Measurements from ENCODE around the gene MICAL3.

Gene MICAL3

DNA sequence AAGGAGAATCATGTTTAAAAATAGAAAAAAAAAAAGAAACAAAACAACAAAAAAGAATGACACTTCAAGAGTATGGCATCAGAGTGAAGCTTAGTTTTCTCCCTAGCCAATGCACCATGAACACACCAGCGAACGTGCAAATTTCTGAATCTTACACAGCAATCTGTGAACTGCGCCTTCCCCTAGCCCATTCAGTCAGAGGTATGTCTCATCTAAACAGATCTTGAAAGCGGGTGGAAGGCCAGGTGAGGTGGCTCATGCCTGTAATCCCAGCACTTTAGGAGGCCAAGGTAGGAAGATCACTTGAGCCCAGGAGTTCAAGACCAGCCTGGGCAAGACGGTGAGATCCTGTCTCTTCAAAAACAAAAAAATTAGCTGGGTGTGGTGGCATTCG is 113.1 kb downstream of the MICAL3 start:
- DNase-seq = no peak

DNA sequence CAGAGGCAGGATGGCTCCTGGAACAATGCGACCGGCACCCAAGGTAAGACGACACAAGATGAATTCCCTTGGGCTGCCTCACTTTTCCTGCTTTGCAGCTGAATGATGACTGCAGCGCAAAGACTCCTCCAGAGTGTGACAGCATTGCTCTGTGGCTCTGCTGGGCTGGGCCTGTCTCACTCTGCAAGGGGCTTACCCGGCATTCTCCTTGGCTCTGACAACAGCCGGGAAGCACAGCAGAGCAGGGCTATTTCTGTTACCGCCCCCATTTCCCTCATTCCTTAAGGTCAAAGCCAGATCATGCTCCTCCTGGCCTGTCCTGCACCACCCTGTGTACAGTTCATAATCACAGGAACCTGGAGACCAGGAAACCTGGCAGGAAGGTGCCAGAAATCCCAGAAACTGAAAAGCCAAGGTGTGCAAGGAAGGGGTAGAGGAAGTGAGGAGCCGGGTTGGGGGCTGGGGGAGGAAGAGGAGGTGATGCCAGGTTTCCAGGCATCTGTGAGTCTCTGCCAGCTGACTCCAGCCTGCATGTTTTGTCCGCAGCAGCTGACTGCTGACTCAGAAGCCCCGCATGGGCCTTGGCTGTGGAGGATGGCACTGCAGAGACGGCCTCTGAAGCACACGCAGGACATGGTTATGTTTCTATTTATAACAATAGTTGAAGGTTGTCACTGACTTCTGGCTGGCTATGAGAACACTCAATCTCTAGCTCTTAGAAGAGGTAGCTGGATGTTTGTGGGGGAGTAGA is 113.6 kb downstream of the MICAL3 start:
- DNase-seq = no peak

DNA sequence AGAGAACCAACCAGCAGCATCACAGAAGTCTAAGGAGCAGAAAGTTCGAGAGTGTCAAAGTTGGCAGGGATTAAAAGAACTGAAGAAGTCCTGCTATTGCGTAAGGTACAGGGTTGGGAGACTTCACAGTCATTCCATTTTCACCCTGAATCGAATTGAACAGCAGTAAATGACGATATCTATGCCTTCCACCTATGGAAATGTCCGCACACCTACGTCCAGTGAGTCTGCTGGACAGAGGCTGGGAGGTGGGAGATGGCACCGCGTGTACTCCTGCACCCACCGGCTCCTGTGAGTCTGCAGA is 116.7 kb downstream of the MICAL3 start:
- DNase-seq = no peak

DNA sequence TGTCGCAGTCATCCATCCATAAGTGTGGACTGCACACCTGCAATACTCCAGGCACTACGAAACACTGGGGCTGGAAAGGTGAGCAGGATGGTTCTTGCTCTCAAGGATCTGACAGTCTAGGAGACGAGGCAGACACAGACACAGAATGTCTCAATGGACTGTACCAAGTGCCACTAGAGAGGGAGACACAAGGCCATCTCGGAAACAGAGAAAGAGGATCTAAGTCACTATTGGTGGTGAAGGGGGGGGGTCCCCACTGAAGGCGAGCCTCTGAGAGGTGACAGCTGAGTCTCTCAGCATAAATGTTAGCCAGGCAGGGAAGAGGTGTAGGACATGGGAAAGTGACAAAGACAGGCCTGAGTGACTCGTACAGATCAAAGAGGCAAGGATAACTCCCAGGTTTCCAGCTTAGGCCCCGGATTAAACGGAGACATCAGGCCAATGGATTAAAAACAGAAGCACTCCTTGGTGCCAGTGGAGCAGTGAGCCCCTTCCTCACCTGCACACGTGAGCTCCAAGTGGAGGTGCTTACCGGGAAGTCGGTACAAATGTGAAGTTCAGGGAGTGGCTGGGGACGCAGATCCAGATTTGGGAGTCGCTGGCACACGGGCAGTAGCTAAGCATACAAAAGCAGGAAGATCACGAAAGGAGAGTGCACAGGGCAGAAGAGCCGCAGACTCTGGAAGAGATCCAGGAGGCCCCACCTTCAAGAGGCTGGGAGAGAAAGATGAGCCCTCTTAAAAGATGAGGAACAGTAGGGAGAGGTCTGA is 117.2 kb downstream of the MICAL3 start:
- DNase-seq = no peak

DNA sequence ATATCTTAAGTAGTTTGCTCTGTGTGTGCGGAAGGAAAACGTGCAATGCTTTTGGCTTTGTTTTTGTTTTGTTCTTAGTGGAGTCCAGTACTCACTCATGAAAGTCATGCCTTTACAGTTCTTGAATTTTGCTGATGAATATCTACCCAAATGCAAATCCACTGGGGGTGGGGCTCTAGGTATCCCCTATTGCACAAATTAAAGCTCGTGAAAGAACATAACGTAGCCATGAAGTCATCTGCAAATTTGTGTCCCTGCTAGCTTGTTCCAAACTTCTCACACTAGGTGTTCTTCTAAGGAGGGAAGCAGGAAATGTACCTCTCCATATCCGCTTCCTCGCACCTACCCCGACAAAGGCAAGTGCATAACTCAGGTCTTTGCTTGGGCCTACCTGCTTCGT is 118.9 kb downstream of the MICAL3 start:
- DNase-seq = no peak

DNA sequence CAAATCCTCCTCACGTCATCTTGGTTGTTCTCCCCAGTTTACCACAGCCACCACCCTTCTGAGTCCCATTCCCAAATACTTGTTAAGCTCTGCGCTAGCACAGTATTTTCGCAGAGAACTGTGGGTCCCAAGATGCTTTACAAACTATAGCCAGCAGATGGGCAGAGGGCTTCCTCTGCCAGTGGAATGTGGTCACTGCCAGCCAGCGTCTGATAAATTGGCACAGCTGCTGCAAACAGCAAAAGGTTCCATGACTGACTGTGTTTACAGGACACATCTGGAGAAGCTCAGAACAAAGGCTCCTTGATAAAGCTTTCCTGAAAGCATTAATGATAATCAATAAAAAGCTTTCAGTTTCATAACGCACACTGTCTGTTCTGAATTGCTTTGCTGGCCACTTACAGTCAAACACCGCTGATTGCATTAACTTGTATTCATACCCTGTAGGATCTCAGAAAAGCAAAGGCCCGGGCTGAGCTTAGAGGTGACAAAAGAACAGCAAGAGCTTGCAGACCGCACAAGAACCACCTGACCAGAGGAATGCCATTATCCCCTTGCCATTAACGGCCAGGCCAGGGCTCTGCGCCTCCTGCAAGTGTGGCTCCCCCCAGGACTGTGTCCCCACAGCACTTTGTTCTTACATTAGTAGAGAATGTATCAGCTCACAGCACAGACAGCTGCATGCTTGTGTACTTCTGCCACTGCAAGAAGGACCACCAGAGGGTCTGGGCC is 120.6 kb downstream of the MICAL3 start:
- DNase-seq = no peak

DNA sequence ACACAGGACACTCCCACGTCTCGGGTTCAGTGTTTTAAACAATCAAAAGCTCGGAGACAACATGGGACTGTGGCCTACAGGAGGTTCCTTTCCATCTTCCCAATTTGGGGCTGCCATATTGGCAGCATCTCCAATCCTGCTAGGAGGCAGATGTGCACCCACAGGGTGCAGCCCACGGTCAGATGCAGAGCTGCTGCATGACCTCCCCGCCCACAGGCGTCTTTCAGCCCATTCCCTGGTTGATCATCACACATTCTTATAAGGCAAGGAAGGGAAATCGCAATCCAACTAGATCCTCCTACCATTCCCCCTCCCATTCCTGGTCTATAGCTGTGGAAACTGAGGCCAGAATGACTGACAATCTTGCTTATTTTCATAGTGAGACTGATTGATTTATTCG is 121.4 kb downstream of the MICAL3 start:
- DNase-seq = no peak

DNA sequence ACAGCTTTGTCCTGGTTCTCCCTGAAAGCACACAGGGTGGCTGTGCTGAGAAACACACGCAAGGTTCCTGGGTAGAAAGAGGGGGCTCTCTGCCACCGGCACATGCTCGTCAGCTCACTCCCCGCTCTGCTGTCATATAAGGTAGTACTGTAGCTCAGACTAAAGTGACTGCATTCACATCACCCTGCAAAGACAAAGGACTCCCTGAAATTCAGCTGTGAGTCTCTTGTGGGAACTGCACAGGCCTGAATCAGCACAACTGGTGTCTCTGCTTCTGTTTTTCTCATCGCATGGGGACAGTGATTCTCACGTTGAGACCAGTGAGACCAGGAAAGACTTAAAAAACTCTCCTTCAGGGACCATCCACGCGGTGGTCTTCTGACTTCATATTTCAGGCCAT is 126.0 kb downstream of the MICAL3 start:
- no peak for DNase-seq

DNA sequence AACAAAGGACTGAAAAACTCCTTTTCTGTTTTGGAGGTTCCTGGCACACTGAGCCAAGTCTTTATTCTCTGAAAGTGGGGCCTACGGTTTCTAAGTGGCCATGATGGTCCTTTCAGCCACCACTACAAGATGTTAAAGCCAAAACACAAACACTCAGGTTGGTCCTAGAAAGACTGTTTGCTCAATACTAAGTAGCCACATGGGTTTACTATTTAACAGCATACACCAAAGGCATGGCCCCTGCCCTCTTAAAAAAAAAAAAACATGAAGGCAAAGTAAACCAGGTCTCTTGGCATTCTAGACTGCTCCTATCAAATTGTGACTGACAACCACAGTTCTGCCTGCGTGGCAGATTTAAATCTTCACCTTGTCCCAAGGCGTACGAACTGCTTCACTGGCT is 126.5 kb downstream of the MICAL3 start:
- no peak for DNase-seq

DNA sequence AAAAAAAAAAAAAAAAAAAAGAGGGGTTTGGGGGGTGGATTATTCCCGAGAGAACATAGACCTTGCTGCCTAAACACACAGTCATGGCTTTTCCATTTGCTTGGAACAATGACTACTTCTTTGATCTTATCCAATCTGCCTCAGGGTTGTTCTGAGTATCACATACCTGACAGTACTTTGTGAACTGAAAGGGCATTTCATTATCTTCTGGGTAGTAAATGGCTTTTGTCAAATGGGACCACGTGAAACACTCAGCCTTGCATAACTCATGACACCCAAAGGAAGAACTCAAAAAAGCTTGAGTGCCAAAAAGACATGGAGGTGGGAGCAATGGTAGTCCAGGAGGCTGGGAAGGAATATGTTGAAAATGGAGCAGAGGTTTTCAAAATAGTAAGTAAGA is 126.9 kb downstream of the MICAL3 start:
- DNase-seq = no peak

DNA sequence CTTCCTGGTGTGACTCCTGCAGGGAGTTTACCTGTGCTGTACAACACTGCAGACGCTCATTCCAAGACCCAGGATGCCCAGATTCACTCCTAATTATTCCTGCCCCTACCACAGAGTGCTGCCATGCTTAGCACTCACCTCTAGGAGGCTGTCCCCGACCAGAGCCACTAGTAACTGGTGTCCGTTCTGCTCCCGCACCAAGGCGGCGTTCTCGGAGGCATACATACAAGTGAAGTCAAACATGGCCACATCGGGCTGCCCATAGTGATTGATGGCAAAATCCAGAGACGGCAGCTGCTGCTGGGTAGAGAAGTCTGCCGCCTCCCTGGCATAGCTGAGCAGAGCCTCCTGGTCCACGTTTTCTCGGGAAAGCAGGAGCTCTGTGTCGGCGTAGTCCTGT is 127.8 kb downstream of the MICAL3 start:
- DNase-seq = no peak

DNA sequence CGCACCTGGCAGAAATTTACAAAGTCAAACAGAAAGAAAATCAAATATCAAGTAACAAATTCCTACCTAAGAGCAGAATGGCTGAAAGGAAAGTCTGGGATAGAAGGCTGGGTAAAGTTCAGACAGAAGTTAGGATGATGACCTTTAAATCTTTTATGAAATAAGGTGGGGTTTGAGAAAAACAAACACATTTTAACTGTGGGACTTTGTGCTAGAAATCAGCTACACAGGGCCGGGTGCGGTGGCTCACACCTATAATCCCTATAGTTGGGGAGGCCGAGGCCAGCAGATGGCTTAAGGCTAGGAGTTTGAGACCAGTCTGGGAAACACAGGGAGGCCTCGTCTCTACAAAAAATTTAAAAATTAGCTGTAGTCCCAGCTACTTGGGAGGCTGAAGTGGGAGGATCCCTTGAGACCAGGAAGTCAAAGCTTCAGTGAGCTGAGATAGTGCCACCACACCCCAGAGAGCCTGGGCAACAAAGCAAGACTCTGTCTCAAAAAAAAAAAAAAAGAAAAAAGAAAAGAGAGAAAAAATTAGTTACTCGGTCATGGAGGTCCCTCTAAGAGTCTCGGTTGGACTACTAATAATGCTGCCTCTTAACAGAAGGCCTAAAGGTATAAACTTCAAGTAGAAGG is 130.3 kb downstream of the MICAL3 start:
- no peak for DNase-seq

DNA sequence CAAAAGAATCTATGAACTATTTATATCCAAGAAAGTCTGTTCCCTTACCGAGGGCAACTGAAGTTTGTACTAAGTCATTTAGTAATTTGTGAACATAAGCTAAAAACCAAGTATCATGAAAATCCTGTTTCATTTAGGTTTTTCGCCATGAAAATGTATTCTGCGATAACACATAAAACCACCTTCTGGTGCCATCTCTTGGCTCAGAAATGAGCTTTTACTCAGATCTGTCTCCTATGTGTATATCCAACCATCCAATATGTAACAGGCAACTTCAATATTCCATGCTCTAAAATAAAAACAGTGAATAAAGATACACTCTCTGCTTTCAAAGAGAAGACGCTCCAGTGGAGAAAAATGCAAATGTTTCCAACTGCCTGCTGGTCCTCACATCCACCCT is 132.0 kb downstream of the MICAL3 start:
- DNase-seq = no peak

DNA sequence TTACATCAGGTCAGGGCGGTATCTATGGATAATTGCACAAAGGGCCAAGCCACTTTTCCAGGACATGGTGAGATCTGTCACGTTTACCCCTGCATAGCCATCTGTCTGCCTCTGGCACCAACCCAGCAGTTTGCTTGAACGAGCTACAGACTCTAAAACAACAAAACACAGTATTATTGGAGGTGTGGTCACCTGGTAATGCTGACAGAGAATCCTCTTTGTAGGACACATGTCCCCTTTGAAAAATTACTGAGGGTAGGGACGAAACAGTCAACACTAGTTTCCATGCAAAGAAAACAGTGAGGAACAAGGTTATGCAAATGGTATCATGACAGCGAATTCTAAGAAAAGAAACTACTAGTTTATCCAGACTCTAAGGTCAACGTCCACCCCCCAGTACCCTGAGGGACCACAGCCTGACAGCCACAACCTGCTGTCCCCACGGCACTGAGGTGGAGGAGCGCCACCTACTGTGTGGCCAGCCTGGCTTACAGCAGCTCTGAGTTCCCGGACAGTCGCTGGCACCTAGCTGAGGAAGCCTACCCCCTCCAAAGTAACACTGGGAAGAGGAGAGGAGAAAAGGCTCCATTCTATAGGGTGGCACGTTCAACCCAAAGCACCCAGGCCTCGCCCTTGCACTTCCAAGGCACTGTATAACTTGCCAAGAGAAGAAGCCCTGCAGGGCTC is 132.7 kb downstream of the MICAL3 start:
- DNase-seq = no peak

DNA sequence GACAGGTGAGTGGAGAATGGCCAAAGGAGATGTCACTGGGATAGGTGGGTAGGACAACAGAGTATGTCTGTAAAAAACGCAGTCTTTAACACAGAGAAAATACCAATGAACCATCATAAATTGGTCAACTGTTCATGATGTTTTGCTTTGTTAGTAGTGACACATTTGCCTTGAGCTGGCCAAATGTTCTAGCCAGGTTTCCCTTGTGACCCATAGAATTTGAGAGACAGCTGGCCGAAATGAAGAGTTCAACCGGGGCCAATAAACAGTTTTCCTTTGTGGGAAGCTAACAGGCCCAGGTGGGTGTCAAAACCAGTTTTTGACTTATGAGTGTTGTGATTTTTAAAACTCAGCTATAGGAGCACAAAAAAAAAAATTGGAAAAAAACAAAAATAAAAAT is 133.5 kb downstream of the MICAL3 start:
- no peak for DNase-seq

DNA sequence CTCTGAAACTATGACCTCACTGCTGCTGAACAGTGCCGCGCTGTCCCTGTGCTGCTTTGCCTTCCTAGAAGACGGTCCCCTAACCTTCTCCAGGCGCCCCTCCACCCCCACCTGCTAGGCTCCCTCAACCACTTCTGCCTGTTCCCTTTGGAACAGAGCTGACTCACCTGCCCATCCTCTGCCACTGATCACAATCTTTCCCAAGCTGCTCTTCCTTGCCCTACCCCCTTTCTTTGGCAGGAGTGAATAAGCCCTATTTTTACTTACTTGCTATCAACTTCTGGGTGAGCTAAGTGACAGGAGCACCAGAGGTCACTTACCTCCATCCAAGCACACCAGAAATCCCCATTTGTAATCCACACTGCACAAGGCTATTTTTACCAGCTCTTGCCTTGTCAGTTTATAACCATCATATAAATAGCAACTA is 134.1 kb downstream of the MICAL3 start:
- DNase-seq = no peak

DNA sequence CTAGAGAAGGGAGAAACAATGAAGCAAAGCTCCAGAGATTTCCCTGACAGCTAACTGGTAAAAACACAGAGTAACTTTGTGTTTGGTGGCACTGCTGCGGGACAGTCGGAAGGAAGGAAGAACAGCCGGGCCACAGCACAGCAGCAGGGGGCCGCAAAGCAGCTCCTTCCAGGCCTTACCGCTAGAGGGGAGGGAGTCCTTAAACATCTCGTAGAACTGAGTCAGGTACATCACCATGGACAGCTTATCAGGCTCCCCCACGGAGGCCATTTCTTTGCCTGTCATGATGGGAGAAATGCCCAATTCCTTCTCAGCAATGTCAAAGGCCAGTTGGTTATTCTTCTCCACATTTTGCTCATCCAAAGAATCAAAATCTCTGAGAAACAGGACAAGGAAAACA is 135.5 kb downstream of the MICAL3 start:
- DNase-seq = no peak

DNA sequence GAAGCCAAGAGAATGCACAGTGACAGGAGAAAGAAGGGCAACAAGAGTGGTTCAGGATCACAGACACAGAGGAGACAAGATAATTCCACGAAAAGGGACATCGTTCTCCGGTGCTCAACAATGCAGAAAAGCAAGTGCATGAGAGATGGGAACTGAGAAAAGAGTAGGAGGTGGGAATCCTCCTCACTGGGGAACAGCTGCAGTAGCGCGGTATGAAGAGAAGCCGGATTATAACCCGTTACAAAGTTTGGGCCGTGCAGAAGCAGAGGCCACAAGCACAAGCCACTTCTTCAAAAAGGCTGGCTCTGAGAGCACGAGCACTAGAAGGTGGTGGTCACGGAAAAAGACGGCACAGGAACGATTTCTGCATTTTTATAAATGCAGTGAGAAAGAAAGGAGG is 135.9 kb downstream of the MICAL3 start:
- no peak for DNase-seq

DNA sequence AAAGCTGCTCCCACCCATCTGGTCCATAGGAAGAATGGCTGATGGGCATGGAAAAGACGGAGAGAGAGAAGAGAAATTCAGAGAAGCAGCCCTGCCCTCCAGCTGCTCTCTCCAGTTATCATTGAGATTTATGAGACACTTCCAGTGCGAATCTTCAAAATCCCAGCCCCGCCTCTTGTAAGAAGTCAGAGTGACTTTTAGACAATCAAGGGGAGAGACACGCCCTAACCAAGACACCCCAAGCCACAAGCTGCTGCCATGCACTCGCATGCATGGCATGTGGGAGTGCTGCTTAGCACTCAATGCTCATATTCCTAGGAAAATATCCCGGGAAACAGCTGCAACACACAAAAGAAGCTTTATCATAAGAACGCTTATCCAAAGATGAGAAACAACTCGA is 139.5 kb downstream of the MICAL3 start:
- DNase-seq = no peak

DNA sequence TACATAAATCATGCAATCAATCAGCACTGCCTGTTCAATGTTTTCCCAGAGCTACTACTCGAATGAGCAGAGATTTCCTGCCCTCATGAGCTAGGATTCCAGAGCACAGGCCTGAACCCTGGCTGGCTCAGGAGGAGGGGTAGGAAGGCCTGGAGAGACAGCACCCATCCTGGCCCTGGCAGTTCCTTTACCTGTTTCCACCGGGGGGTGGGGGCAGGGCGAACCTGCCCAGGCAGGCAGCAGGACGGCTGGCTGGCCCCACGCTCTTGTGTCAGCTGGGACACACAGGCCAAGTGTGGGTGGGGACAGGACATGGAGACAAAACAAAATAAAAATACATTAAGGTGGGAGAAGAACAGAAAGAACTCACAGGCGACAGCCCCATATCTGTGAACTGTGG is 140.3 kb downstream of the MICAL3 start:
- no peak for DNase-seq

DNA sequence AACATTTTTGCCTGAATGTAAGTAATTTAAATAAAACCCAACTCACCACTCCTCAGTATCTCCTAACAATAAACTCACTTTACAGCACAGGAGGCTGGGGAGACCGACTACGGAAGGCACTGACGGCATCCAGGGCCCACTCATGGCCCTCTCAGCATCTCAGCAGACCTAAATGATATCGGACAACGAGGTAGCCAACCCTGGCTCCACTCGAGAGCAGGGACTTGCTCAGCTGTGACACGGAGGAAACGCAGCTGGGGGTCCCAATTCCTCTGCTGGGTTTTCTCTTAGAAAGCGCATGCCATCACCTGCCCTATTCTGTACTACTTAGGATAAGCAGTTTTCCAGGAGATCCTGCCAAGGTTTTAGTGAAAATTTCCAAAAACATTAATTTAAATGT is 141.0 kb downstream of the MICAL3 start:
- no peak for DNase-seq

DNA sequence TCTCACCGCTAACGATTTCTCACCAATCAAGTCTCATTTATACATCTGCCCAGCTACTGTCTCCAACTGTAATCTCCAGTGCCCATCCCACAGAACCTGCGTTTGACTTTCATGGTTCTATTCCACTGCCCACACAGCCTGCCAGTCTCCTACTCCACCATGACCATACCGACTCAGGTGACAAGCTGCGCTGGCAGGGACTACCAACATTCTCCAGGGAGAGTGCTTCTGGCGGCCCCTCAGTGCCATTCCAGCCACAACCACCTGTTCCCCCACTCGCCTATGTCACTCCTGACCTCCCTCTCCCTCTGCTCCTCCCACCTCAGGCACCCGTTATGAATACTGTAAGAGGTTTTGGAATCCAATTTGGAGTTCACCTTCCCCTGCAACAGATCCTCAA is 141.6 kb downstream of the MICAL3 start:
- no peak for DNase-seq

DNA sequence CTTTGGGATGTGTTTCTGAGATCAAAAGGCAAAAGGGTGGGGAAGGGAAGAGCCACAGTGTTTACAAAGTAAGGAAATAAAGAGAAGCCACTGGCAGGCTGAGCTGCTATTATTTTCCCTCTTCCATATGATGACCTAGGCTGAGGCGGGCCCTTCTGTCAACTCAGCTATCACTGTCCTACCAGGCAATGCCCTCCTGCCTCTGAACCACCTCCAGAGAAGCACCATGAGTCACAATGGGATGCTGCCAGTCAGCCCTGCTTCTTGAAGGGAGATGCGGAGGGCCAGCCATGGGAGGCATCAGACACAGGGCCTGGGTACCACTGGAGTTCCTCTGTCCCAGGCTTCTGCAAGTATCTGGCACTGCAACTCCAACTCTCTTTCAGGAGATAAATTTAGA is 142.2 kb downstream of the MICAL3 start:
- no peak for DNase-seq
